Kidney epithelial cell (primary cell): ENCODE data around the gene ADAMTSL1. TPM values are rescaled to one million over a fixed set of nuclear protein-coding genes. Genes with fewer than 3 reads are reported as not detected.

ENCODE experiments used
- DNase-seq: peaks from one replicate; pipeline ENCODE4 v3.0.0-alpha.2; 2010; ENCODE audit warnings: low read depth
- H3K27me3 ChIP-seq: 2 replicates; pipeline ENCODE4 v1.6.0; 2011; ENCODE audit warnings: low read length; ENCODE audit not compliant: control insufficient read depth, insufficient read depth
- H3K36me3 ChIP-seq: 2 replicates; pipeline ENCODE4 v1.5.1; 2011; ENCODE audit warnings: low read length; ENCODE audit not compliant: control insufficient read depth, insufficient read depth
- H3K4me3 ChIP-seq: 2 replicates; pipeline ENCODE4 v1.5.1; 2011; ENCODE audit warnings: low read depth, mild to moderate bottlenecking, control low read depth, low read length
- CTCF ChIP-seq: IDR thresholded peaks from 2 replicates; pipeline ENCODE4 v1.5.1; 2011; ENCODE audit warnings: mild to moderate bottlenecking, moderate library complexity, low read length, control low read depth, inconsistent platforms; ENCODE audit not compliant: insufficient read depth, poor library complexity, severe bottlenecking
- total RNA-seq: library from RNA; depleted of rRNA; stranded (reverse); fragments of >200 nt; gene quantifications from 2 replicates; pipeline ENCODE4 v1.2.3, GENCODE V29; 2015

The ADAMTSL1 gene
- total RNA-seq, 1 donor from 2014 or later, result 0.08 TPM

- no peak for TF ChIP-seq CTCF
- Histone ChIP-seq H3K4me3 (no peak overlapping the region), H3K27me3 (no peaks in the 10 kb centered on the region), H3K36me3 (no peaks in the 10 kb centered on the region)
- no peak for DNase-seq
Measured at GRCh38 chr9:18848657-18849056, 374.7 kb downstream of the ADAMTSL1 start.

GRCh38 chr9:18849270-18849669 lies 375.3 kb downstream of the ADAMTSL1 start:
- Histone ChIP-seq H3K4me3 (no peak overlapping the region), H3K36me3 (no peaks in the 10 kb centered on the region), H3K27me3 (no peaks in the 10 kb centered on the region)
- TF ChIP-seq CTCF, result no peak
- no peak for DNase-seq

- TF ChIP-seq CTCF, result no peak
- Histone ChIP-seq H3K4me3 (no peak overlapping the region), H3K27me3 (no peaks in the 10 kb centered on the region), H3K36me3 (no peaks in the 10 kb centered on the region)
- DNase-seq, result no peak
Measured at GRCh38 chr9:18849890-18850677, 376.1 kb downstream of the ADAMTSL1 start.

- Histone ChIP-seq H3K27me3 (no peaks in the 10 kb centered on the region), H3K36me3 (no peaks in the 10 kb centered on the region), H3K4me3 (no peak overlapping the region)
- DNase-seq, result no peak
- TF ChIP-seq CTCF, result no peak
Measured at GRCh38 chr9:18851069-18851795, 377.3 kb downstream of the ADAMTSL1 start.

GRCh38 chr9:18855656-18856055 lies 381.7 kb downstream of the ADAMTSL1 start:
- Histone ChIP-seq H3K36me3 (no peaks in the 10 kb centered on the region), H3K27me3 (no peaks in the 10 kb centered on the region), H3K4me3 (no peak overlapping the region)
- no peak for DNase-seq
- no peak for TF ChIP-seq CTCF
